ENCODE measurements around the gene EVA1C. TPM values are rescaled to one million over a fixed set of nuclear protein-coding genes. Genes with fewer than 3 reads are reported as not detected.
"Not testable (repeated sequence)": the region's sequence is repeated elsewhere in the genome, so short reads cannot be mapped to it uniquely, and the experiment has no call there.

Gene EVA1C
- total RNA-seq, 1 donor from 2014 or later = 2.1 TPM

DNA sequence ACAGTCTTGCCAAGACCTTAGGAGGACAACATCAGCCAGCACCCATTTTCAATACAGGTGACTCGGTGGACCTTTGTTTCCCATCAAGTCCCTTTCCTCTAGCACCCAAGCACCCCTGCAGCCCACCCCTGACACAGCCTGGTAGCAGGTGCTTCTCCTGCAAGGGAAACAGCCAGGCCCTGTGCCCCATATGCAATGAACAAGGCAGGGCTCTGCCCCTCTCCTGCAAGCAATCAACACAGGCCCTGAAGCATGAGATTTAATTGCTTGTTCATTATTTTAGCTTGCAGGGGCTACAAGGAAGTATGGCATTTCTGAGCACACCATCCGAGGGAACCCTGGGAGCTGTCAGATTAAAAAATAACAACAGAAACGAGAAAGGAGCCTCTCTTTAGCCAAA lies 137.4 kb downstream of the EVA1C start:
- H3K4me3 Mint-ChIP-seq = no peak overlapping the region
- H3K27me3 Mint-ChIP-seq (ENCODE audit: low read depth) = peaks cover 12% of the 10 kb centered on the region
- no peaks in the 10 kb centered on the region for H3K36me3 Mint-ChIP-seq
- no peak for DNase-seq (ENCODE audit: low spot score in 2 of 2, unreplicated experiment in 2 of 2)
- H3K9me3 Mint-ChIP-seq = no peaks in the 10 kb centered on the region
- H3K4me1 Mint-ChIP-seq = no peaks in the 10 kb centered on the region
- no peak overlapping the region for H3K27ac Mint-ChIP-seq
- TF ChIP-seq, protein P1, sequence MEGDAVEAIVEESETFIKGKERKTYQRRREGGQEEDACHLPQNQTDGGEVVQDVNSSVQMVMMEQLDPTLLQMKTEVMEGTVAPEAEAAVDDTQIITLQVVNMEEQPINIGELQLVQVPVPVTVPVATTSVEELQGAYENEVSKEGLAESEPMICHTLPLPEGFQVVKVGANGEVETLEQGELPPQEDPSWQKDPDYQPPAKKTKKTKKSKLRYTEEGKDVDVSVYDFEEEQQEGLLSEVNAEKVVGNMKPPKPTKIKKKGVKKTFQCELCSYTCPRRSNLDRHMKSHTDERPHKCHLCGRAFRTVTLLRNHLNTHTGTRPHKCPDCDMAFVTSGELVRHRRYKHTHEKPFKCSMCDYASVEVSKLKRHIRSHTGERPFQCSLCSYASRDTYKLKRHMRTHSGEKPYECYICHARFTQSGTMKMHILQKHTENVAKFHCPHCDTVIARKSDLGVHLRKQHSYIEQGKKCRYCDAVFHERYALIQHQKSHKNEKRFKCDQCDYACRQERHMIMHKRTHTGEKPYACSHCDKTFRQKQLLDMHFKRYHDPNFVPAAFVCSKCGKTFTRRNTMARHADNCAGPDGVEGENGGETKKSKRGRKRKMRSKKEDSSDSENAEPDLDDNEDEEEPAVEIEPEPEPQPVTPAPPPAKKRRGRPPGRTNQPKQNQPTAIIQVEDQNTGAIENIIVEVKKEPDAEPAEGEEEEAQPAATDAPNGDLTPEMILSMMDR (IDR thresholded peaks at IDR 0.05; ENCODE audit: unreplicated experiment) = no peak

DNA sequence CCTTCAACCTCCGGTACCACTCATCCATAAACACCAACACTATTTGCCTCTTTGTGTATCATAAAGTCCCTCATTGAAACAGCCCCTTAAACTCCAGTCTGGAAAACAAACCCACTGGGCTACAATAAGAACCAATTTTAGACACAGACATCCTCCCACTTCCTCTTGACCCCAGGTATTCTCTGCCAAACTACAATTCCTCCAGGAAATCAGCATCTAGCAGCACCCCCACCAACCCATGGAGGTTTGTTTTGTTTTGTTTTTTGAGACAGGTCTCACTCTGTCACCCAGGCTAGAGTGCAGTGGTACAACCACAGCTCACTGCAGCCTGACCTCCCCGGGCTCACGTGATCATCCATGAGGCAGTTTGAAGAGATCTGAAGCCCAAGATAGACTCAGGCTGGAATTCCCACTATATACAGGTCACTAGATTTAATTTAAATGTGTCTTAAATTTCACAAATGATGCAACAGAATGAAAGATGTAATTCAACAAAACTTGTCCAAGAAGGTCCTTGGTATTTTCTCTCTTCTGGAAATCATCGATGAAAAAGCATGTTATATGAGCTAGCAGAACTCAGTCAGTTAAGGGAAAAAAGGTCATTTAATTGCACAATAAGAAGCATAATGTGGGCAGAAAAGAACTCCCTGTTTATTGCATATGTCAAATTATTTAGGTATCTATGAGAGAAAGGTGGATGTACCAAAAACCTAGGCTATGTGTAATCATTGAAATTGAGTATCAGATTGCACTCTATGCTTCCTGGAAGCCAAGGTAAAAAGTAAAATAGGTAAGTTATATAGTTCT lies 142.5 kb downstream of the EVA1C start:
- Mint-ChIP-seq H3K27me3 (ENCODE audit: low read depth) (peaks cover 6% of the 10 kb centered on the region), H3K4me1 (no peaks in the 10 kb centered on the region), H3K36me3 (no peaks in the 10 kb centered on the region), H3K27ac (no peak overlapping the region), H3K9me3 (no peaks in the 10 kb centered on the region), H3K4me3 (no peak overlapping the region)
- no peak for DNase-seq (ENCODE audit: low spot score in 2 of 2, unreplicated experiment in 2 of 2)
- TF ChIP-seq, protein P1 (IDR thresholded peaks at IDR 0.05; ENCODE audit: unreplicated experiment) = no peak

DNA sequence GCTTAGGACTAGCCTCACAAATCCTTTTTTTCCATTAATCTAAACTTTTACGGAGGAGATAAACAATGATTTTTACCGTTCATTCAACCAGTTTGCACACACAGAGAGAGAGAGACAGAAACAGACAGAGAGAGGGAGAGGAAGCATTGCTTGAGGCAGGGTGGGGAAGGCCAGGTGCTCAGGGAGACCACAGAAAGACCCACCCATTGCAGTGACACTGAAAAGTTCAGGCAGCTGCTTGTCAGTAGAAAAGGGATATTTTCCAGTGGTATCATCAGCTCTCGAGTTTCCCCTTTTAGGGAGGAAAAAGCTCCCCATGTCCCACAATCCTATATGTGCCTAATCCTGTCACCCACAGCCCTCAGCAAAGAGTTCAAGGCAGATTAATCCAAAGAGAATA lies 145.6 kb downstream of the EVA1C start:
- Mint-ChIP-seq H3K4me3 (no peak overlapping the region), H3K27me3 (ENCODE audit: low read depth) (no peaks in the 10 kb centered on the region), H3K27ac (no peak overlapping the region), H3K9me3 (no peaks in the 10 kb centered on the region), H3K4me1 (no peaks in the 10 kb centered on the region), H3K36me3 (no peaks in the 10 kb centered on the region)
- no peak for DNase-seq (ENCODE audit: low spot score in 2 of 2, unreplicated experiment in 2 of 2)
- TF ChIP-seq, protein P1 (IDR thresholded peaks at IDR 0.05; ENCODE audit: unreplicated experiment) = no peak

DNA sequence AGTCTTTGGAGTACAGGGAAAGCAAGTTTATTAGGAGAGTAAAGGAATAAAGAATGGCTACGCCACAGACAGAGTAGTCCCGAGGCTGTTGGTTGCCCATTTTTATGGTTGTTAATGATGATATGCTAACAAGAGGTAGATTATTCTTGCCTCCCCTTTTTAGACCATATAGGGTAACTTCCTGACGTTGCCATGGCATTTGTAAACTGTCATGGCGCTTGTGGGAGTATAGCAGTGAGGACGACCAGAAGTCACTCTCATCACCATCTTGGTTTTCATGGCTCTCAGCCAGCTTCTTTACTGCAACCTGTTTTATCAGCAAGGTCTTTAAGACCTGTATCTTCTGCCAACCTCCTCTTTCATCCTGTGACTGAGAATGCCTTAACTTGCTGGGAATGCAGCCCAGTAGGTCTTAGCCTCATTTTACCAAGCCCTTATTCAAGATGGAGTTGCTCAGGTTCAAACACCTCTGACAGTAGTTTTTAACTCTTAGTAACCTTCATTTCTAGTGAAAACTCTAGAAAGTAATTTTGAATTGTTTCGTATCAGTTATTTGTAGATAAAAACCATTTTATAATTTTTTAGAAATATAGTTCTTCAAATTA lies 146.6 kb downstream of the EVA1C start:
- Mint-ChIP-seq H3K36me3 (no peaks in the 10 kb centered on the region), H3K27me3 (ENCODE audit: low read depth) (no peaks in the 10 kb centered on the region), H3K9me3 (peaks cover 4% of the 10 kb centered on the region), H3K4me1 (no peaks in the 10 kb centered on the region), H3K4me3 (no peak overlapping the region), H3K27ac (no peak overlapping the region)
- no peak for DNase-seq (ENCODE audit: low spot score in 2 of 2, unreplicated experiment in 2 of 2)
- TF ChIP-seq, protein P1 (IDR thresholded peaks at IDR 0.05; ENCODE audit: unreplicated experiment) = no peak

DNA sequence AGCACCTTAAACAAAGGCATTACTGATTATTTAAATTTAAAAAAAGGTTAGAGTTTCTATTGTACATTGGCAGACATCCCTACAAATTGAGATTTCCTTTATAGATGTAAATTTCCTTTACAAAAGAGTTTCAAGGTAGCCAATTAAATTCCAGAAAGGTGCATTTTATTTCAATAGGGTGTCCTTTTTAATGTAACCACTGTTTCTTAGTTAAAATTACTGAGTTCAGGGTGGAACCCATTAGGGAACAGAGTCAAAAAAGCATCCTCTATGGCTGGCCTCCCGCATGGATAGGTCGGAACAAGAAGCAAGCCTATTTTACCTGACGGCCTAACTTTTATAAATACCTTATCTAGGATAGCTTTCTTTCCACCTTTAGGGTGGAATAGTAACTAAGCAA lies 148.4 kb downstream of the EVA1C start:
- H3K27ac Mint-ChIP-seq = no peak overlapping the region

DNA sequence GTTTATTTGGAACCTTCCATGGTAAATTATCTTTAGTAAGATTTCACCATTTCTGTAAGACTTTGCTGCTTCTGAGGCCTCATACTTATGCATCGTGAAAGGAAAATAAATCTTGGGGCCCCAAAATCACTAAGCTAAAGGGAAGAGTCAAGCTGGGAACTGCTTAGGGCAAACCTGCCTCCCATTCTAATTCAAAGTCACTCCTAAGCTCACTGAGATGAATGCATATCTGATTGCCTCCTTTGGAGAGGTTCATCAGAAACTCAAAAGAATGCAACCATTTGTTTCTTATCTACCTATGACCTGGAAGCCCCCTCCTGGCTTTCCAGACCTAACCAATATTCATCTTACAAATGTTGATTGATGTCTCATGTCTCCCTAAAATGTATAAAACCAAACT lies 149.0 kb downstream of the EVA1C start:
- not testable (repeated sequence) for DNase-seq (ENCODE audit: low spot score in 2 of 2, unreplicated experiment in 2 of 2); H3K27me3 Mint-ChIP-seq (ENCODE audit: low read depth); H3K27ac Mint-ChIP-seq; H3K4me1 Mint-ChIP-seq; H3K4me3 Mint-ChIP-seq
- Mint-ChIP-seq H3K9me3 (peaks cover 25% of the 10 kb centered on the region), H3K36me3 (peaks cover 19% of the 10 kb centered on the region)

More for the DNA sequence above, 148.4 kb downstream of the EVA1C start:
- DNase-seq (ENCODE audit: low spot score in 2 of 2, unreplicated experiment in 2 of 2) = no peak
- TF ChIP-seq, protein P1 (IDR thresholded peaks at IDR 0.05; ENCODE audit: unreplicated experiment) = no peak
- Mint-ChIP-seq H3K4me3 (no peak overlapping the region), H3K9me3 (peaks cover 20% of the 10 kb centered on the region), H3K36me3 (peaks cover 13% of the 10 kb centered on the region), H3K27me3 (ENCODE audit: low read depth) (no peaks in the 10 kb centered on the region), H3K4me1 (no peaks in the 10 kb centered on the region)

Data from mesothelial cell of epicardium (in vitro differentiated cells).